Fibroblast of mammary gland (primary cell): Measurements from ENCODE around the gene ZSCAN12.

Experiments used
- DNase-seq: peaks from one replicate; pipeline ENCODE4 v3.0.0-alpha.2; 2010; ENCODE audit warnings: low read depth
- H3K4me3 ChIP-seq: 2 replicates; pipeline ENCODE4 v1.5.1; 2011; ENCODE audit warnings: low read depth, mild to moderate bottlenecking, low read length, moderate library complexity; ENCODE audit not compliant: control insufficient read depth
- CTCF ChIP-seq: conservative IDR thresholded peaks from 2 replicates; pipeline ENCODE4 v1.5.1; 2011; ENCODE audit warnings: low read depth, low read length, inconsistent platforms; ENCODE audit not compliant: control insufficient read depth, insufficient read depth

Gene ZSCAN12

DNA sequence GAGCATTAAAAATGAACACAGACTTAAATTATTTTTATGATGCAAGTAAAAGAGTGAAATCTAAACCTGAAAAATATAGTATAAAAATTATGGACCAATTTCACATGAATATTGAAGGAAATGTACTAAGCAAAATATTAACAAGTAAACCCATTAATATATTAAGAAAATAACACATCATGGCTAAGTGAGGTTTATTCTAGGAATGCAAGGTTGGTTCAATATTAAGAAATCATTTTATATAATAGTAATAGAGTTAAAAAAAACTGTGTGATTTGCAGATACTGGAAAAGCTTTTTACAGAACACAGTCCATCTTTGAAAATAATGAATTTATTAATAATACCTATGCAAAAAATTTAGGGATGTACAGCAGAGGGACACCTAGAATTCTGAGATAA lies 20.9 kb downstream of the ZSCAN12 start:
- TF ChIP-seq CTCF: no peak
- no peak for DNase-seq
- H3K4me3 ChIP-seq: no peak overlapping the region

- no peak overlapping the region for H3K4me3 ChIP-seq
- no peak for DNase-seq
- no peak for TF ChIP-seq CTCF
Measured at GRCh38 chr6:28377879-28378278, 21.7 kb downstream of the ZSCAN12 start.

GRCh38 chr6:28373925-28374324 lies 25.6 kb downstream of the ZSCAN12 start:
- no peak for TF ChIP-seq CTCF
- DNase-seq: no peak
- H3K4me3 ChIP-seq: no peak overlapping the region

GRCh38 chr6:28371706-28372451 lies 27.7 kb downstream of the ZSCAN12 start:
- no peak overlapping the region for H3K4me3 ChIP-seq
- TF ChIP-seq CTCF: no peak
- no peak for DNase-seq

GRCh38 chr6:28371280-28371679 lies 28.3 kb downstream of the ZSCAN12 start:
- no peak for TF ChIP-seq CTCF
- no peak for DNase-seq
- no peak overlapping the region for H3K4me3 ChIP-seq

DNA sequence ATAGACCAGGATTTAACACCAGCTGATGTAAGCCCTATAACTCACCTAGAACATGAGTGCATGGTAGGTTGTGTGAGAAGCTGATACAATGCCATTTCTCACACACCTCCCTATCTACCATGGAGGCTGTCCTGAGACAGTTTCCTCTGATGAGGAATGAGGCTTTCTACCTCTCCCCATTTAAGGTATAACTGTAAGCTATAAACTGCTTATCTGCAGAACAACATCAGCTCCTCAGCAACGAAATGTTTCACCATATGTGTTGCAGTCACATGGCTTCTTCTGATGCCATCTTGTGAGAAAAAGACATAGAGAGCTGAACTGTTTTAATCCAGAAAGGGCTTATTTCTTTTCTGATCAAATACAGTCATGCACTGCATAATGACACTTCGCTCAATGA lies 29.1 kb downstream of the ZSCAN12 start:
- no peak for TF ChIP-seq CTCF
- H3K4me3 ChIP-seq: no peak overlapping the region
- no peak for DNase-seq
